ENCODE measurements around the gene TRAPPC2B.

- TF ChIP-seq POLR2AphosphoS5 (IDR thresholded peaks at IDR 0.05) = peak; percentile 86 to 92 (median 90)
- no peak for TF ChIP-seq CTCF (IDR thresholded peaks at IDR 0.05)
- peak in 1 of 2 donors; percentile 59 for TF ChIP-seq POLR2A (IDR thresholded peaks at IDR 0.05)
These were observed at the start of gene TRAPPC2B, which contains the start of gene ZNF547 for GRCh38 chr19:57362997-57363687.

Measured in sigmoid colon (tissue), 4 donors.